ENCODE data around the gene PFKFB4.

The PFKFB4 gene

DNA sequence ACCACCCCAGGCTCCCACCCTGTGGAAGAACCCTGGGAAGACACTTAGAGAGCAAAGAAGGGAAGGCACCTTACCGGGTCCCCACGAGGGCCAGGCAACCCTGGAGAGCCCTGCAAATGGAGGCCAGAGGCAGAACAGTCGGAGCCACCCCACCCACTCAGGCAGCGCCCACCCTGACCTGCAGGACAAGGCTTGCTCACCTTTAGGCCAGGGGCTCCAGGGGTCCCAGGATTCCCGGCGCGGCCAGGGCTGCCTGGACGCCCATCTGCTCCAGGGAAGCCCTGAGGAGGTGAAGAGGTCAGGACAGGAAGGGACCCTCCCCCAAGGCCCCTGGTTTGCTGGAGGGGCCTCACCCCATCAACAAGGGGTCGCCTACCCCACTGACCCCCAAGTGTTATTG lies 28.2 kb upstream of the PFKFB4 start:
- no peak for DNase-seq

DNA sequence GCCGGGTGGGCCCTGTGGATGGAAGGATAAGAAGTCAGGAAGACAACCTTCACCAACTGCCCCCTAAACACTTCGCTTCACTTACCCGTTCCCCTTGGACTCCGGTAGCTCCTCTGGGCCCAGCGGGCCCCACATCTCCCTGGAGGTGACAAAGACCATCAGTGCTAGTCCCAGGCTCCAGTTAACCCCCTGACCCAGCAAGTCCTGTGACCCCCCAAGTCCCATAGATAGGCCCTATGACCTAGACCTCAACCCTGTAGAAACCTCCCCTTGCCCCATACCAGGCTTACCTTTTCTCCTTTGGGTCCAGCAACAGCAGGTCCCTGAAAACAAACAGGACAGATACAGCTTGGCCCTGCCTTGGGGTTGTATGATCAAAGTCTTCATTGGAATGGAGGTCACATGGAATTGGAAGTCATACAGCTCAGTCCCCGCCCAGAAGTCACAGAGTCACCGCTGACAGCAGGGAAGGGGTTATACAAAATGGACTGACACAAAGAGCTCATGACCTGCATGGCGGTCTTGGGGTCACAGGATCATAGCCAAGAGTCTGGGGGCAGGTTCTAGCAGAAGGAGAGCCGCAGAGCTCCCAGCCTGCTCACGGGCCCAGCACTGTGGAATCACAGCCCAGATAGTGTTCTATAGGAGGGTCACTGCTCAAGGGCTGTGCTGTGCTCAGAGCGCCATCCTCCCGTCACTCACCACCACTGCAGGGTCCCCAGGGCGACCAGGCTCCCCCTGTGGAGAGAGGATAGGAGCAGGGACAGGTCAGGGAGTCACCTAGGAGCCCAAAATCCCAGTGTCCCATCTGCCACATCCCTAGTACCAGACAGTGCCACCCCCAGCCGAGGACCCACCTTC lies 25.2 kb upstream of the PFKFB4 start:
- no peak for DNase-seq

DNA sequence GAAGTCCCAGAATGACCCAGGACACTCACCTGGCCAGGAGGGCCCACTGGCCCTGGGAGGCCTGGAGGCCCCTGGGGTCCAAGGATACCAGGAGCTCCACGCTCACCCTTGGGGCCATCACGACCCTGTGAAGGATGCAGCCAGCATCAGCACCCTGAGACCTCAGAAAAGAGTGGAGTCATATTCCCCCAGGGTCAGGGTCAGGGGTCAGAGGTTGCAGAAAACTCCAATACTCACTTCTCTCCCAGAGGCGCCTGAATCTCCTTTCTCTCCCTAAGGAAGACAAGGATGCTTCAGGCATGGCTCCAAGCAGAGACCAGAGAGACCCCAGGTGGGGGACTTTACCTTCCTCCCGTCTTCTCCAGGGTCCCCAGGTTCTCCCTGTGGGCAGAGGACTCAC lies 20.0 kb upstream of the PFKFB4 start:
- no peak for DNase-seq

DNA sequence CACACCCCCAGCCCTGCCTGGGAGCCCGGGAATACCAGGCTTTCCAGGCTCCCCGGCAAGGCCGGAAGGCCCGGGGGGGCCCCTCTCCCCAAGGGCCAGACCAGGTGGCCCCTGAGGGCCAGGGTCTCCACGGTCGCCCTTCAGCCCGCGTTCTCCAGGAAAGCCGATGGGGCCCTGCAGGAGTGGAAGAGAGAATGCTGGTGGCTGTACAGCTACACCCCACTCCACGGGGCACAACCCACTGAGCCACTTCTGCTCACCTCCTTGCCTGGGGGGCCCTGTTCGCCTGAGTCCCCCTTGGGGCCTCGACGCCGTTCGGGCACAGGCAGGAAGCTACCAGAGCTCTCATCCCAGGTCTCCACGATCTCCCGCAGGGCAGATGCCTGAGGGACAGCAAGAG lies 18.8 kb upstream of the PFKFB4 start:
- DNase-seq = no peak

DNA sequence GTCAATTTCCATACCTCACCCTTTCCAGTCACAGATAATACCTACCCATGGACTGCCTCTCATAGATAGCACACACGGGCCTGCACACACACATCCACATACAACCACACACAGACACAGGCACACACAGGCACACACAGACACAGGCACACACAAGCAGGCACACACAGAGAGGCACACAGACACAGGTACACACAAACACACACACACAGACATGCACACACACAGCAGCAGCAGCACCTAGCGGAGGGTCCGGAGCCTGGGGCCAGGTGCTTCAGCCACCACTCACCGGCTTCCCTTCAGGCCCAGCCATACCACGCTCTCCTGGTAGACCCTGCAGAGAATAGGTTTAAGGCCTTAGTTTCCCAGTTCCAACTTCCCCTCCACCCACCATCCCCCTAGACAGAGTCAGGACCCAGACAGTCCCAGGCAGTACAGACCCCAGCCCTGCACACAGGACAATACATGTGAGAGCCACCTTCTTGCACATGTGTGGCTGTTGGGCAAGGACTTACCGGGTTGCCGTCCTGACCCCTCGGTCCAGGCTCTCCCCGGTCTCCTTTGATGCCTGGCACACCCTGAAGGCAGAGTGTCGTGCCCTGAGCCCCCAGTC lies 17.5 kb upstream of the PFKFB4 start:
- DNase-seq = no peak

DNA sequence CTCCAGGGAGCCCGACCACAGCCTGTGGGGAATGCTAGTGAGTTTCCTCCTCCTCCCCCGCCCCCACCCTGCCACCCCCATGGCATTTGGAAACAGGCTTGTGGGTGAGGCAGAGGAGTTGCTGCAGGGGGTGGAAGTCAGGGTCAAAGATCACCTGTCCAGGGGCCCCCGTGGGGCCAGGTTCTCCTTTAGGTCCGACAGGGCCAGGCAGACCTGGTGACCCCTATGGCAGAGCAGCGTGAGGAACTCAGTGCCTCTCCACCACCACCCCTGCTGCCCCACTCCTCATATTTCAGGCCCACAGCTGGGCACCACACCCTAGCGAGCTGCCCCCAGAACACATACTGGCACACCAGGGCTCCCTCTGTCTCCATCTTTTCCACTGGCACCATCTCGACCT lies 15.9 kb upstream of the PFKFB4 start:
- no peak for DNase-seq

DNA sequence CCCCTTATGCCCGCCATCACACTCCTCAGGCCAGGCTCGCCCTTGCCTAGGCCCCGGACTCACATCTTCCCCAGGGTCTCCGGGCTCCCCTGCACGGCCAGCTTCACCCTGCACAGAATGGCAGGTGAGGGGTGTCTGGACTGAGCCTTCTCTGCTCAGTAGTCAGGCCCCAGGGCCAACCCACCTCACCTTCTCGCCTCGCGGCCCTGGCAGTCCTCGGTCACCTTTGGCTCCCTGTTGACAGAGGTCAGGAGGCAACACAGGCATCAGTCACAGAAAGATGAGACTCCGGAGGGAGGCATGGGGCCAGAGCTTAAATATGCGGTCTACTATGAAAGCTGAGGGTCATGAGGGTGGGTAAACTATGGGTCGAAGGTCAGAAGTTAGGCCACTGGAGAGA lies 15.3 kb upstream of the PFKFB4 start:
- no peak for DNase-seq

DNA sequence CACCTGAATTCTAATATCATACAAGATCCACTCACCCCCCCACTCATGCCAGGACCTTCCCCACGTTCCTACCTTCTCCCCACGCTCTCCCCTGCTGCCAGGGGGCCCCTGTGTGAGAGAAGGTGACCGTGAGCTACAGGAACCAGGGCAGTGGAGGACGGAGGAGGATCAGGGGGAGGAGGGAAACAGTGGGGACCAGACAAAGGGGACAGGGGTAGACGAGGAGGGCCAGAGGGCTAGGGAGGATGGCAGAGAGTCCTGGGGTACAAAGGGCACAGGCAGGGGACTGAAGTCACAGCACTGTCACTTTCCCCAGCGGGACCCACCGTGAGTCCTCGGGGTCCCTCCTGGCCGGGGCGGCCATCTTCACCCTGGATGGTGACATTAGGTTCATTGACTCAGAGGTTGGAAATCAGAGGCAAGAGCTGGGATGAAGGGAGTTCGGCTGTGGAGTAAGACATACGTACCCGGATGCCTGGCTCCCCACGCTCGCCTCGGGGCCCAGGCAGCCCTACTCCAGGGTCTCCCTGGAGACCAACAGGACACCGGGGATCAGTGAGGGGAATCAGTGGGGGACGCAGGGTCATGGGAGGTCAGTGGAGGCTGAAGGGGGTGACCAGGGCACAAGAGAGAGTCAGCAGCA lies 13.3 kb upstream of the PFKFB4 start:
- DNase-seq = no peak

DNA sequence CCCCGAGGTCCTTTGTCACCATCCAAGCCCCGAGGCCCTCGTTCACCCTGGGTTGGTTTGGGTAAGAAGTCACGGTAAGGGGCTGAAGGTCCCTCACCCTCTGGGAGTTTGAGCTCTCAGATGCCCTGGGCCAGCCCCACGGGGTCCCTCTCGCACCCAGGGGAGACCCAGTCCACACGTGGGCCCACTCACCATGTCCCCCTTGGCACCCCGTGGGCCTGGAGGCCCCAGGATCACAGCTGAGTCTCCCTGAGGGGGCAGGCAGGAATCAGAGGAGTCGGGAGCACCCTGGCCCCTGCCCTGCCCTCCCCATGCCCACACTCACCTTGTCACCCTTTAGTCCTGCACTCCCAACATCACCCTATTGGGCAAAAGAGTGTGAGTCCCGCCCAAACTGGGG lies 12.8 kb upstream of the PFKFB4 start:
- DNase-seq = no peak

DNA sequence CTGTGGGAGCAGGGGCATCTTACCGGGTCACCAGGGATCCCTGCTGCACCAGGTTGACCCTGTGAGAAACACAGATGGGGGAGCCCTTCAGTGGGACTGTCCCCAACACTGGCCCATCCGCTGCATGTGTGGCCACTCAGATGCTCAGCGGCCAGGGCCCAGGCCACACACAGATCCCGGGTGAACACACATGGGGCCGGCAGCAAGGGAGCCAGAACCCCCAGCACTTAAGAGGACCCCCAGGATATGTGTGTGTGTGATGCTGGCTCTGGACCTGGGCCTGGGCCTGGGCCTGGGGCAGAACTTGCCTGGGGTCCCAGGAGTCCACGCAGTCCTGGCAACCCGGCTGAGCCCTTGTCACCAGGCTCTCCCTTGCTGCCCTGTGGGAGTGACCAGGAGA lies 11.9 kb upstream of the PFKFB4 start:
- no peak for DNase-seq

DNA sequence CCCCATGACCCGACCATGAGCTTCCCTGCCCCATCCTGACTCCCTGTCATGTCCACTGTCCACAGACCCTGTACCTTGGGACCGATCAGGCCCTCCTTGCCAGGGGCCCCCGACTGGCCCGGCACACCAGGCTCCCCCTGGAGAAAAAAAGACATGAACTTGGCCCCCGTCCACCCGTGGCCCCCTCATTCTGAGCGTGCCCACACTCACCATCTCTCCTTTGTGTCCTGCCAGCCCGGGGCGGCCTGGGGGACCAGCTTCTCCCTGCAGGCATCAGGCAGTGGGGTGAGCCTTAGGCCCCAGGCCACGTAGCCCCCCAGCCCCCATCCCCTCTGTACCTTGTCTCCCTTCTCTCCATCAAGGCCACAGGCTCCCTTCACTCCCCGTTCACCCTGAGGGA lies 10.9 kb upstream of the PFKFB4 start:
- no peak for DNase-seq

DNA sequence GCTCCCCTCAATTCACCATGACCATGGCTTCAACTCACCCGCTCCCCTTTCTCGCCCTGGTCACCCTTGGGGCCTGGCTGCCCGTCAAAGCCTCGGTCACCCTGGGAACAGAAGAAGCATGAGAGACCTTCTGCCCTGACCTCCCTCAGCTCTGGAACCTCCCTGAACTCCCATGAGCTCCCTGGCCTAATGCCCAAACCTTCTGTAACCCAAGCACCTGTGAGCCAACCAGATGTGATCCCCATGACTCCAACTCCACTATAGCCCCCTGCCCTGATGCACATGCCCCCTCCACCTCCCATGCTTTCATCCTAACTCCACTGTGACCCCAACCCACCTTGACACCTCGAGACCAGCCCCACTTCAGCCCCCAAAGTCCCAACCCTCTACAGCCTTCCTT lies 10.5 kb upstream of the PFKFB4 start:
- DNase-seq = no peak

DNA sequence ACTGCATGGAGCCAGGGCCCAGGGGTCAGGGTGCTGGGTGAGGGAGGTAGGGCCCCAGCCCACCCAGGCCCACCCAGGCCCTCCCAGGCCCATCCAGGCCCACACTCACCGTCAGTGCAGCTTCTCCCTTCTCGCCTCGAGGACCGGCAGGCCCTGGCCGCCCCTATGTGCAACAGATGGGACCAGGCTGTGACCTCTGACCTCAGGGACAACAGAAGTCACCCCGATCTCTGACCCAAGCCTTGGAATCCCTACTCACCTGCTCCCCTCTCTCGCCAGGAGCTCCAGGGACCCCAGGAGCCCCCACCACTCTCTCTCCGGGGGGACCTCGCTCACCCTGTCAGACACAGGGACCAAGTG lies 9.8 kb upstream of the PFKFB4 start:
- no peak for DNase-seq

DNA sequence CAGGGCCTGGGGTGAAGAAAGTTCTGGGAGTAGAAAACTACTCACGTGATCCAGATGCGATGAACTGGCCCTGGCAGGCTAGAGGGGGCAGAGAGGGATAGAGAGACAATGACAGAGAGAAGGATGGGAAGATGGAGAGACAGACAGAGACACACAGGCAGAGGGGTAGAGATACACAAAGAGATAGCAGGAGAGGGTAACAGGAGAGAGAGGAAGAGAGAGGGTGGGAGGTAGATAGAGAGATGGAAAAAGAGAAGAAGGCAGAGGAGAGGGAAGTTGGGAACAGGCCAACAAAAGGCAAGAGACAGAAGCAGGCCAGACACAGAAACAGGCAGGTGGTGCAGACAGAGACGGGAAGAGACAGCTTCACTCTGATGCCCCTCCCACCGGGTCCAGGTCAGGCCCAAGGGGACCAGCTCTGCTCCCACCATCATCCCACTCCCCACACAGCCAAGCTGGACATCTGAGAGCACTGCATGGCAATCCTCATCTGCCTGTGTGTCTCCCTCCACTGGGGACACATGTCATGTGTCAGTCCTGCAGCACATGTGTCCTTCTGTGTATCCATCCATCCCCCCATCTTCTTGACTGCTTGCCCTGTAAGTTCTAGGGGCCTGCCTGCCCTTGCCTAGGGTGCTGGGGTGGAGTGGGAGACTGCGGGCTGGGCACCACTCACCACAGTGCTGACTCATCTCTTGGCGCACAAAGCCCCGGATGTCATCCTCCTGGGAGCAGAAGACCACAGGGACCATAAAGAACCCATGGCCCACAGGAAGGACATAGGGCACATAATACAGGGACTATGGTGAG lies 9.2 kb upstream of the PFKFB4 start:
- DNase-seq = no peak

DNA sequence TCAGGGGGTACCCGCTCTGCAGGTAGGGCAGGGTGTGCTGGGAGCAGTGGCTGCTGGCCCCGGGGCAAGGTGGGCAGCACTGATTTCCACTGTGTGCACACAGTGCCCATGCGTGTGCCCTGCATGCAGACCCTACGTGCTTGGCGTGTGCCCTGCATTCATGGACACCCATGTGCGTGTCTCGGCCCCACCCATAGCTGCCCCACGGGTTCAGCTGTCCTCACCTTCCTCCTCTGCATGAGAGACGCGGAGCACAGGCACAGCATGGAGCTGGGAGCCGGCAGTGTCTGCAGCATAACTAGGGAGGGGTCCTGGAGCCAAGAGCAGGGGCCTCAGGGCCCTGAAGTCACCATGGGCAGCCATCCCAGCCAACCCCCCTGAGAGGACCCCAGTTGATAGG lies 8.6 kb upstream of the PFKFB4 start:
- no peak for DNase-seq

DNA sequence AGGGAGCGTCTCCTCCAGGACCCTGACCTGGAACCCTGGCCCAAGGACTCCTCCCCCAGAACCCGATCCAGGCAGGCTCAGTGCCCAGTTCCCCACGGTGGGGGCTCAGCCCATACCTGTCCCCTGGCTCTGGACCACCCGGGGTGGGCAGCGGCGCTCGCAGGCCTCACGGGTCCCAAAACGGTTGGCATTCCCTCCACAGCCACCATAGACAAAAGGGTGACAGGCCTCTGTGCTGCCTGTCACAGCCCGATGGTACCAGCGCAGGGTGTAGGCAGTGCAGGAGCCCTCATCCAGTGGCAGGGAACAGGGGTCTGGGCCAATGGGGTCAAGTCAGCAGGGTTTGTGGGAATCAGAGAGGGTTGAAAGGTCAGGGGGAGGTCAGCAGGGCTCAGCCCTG lies 8.1 kb upstream of the PFKFB4 start:
- no peak for DNase-seq

DNA sequence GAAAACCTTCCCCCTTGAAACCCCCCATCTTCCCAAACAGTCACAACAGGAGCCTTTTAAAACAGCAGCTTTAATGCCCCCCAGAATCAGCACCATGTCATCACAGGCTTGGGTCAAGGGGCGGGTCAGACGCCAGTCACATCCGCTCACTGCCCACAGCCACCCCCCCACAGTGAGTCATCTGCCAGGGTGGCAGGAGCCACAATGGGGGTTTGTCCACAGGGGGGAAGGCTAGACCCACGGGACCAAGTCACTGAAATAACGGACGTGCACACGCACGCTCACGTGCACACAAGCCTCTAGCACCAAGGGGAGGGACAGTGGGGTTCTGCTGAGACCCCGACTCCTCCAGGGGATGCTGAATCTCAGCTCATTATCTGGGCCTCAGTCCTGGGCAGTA lies 7.4 kb upstream of the PFKFB4 start:
- no peak for DNase-seq

DNA sequence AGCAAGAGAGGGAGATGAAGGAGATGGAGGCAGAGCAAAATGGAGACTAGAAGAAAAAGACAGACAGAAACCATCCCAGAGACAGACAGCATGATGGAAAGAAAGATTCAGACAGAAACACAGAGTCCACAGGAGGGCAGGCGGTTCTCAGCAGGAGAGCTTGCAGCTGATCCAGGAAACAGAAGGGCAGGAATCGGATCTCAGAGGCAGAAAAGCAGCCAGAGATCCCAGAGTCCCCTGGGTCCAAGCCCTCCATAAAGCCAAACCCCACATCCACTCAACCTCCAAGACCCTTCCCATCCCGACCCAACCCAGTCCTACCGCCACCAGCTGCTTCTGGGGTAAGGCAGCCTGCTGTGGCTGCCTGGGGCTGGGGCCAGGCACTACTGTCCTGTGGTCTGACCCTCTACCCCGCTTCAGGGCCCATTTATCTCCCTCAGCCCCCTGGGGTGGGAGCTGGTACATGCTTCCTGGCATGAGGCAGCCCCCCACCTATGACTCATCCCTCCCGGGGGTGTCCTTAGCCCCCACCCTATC lies 6.8 kb upstream of the PFKFB4 start, which contains the start of gene UCN2:
UCN2 (minus strand) TSS at position 400 of the 537 bp plus-strand sequence. CDS start 657 bp downstream, outside the sequence.
- DNase-seq = no peak

DNA sequence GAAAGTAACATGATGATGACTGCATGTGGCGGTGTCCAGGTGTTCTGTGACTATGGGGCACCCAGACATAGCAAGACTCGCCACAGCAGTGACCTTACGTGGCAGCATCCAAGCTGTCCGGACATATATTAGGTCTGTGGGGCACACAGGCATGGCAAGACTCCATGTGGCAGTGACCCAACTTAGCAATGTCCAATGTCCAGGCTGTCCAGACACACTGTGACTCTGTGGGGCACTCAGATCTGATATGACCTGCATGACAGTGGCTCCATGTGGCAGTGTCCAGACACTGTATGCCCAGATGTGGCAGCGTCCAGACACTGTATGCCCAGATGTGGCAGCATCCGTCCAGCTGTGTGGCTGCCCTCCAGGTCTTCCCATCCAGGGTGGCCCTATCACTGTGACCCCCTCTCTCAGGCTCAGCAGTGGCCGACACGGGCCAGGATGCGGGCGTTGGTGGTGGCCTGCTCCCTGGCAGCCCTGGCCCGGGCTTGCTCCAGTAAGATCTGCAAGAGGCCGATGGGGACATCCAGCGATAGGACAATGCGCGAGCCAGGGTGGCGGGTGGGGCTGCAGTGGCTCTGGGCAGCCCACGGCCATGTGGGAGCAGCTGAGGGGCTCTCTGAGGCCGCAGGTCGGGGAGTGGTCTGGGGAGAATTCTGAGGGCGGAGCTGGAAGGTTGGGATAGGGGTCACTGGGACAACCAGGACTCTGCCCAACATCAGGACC lies 5.9 kb upstream of the PFKFB4 start:
- DNase-seq = no peak

DNA sequence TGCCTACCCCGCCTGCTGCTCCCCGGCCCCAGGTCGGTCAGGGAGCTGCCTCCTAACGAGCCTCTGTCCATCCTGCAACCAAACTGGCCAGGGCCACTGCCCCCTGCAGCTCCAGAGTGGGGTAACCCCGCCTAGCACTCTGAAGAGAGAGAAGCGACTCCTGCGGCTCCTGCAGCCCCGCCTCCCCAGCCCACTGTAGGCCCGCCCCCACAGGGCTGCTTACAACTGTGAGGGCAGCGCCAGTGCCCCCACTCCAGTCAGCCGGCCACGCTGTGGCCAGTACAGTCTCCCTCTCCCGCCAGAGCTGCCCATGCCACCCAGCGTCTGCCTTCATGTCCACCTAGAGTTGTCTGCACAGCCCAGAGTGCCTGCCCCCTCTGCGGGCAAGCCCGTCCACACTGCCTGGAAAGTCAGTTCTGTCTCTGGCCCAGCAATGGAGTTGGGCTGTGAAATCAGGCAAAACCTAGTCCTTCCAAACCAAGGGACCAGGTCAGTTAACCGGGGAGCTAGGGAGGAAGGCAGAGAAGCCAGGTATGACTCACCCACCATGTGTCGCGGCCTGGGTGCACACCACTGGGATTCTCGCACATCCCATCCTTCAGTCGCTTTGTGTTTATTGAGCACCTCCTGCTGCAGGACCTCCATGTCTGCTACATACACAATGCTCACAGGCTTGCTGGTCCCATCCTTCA lies 4.6 kb upstream of the PFKFB4 start:
- DNase-seq = peak; percentile 68

DNA sequence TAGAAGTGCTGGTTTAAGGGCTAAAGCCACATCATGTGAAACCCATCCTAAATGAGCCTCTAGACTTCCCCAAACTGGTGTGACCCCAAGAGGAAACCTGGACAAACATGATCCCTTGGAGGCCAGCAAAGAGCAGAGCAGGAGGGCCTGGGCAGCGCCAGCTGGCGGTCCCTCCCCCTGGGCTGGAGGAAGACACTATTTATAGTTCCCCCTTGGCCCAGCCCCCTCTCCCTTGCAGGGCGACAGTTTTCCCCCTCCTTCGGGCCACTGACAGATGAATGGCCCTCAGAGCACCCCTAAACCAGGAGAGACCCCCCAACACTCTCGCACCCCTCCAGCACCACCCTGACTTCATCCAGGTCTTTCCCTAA lies 4.0 kb upstream of the PFKFB4 start:
- no peak for DNase-seq
